ENCODE data around the gene TFR2. TPM values are rescaled to one million over a fixed set of nuclear protein-coding genes. Genes with fewer than 3 reads are reported as not detected.

The TFR2 gene
- 16.2 TPM for polyA plus RNA-seq (2012; ENCODE audit: insufficient read depth, insufficient read length, low read depth)

DNA sequence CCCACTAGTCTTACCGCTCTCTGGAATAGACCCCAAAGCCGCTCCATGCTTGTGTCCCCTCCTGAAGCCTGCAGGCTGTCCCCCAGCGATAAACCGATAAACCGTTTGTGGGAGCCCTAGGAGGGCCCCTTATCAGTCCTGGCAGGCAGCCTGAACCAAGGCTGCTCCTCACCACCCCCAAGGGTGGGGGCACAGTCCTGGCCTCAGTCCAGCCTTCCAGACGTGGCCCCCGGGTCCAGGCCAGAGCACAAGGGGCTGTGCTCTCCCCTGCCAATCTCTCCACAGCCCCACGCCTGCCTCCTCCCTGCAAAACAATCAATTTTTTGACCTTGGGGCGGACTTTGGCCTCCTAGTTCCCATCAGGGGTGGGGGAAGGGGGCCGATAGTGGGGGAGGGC lies at the start of gene TFR2:
Gene TFR2 (minus strand): TSS at position 90 of the 397 bp plus-strand sequence. CDS start 43 bp downstream, at position 47.
- no peaks in the 10 kb centered on the region for H3K36me3 ChIP-seq
- no peak for DNase-seq
- no peaks in the 10 kb centered on the region for H3K27me3 ChIP-seq
- H3K4me3 ChIP-seq (ENCODE audit: low read depth, low read length), result no peak within 1 kb of the TSS
- H3K9me3 ChIP-seq, result no peaks in the 10 kb centered on the region
- no peaks in the 10 kb centered on the region for H3K4me1 ChIP-seq
- TF ChIP-seq, protein P1, sequence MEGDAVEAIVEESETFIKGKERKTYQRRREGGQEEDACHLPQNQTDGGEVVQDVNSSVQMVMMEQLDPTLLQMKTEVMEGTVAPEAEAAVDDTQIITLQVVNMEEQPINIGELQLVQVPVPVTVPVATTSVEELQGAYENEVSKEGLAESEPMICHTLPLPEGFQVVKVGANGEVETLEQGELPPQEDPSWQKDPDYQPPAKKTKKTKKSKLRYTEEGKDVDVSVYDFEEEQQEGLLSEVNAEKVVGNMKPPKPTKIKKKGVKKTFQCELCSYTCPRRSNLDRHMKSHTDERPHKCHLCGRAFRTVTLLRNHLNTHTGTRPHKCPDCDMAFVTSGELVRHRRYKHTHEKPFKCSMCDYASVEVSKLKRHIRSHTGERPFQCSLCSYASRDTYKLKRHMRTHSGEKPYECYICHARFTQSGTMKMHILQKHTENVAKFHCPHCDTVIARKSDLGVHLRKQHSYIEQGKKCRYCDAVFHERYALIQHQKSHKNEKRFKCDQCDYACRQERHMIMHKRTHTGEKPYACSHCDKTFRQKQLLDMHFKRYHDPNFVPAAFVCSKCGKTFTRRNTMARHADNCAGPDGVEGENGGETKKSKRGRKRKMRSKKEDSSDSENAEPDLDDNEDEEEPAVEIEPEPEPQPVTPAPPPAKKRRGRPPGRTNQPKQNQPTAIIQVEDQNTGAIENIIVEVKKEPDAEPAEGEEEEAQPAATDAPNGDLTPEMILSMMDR (IDR thresholded peaks at IDR 0.05; ENCODE audit: low read depth, low read length), result no peak

DNA sequence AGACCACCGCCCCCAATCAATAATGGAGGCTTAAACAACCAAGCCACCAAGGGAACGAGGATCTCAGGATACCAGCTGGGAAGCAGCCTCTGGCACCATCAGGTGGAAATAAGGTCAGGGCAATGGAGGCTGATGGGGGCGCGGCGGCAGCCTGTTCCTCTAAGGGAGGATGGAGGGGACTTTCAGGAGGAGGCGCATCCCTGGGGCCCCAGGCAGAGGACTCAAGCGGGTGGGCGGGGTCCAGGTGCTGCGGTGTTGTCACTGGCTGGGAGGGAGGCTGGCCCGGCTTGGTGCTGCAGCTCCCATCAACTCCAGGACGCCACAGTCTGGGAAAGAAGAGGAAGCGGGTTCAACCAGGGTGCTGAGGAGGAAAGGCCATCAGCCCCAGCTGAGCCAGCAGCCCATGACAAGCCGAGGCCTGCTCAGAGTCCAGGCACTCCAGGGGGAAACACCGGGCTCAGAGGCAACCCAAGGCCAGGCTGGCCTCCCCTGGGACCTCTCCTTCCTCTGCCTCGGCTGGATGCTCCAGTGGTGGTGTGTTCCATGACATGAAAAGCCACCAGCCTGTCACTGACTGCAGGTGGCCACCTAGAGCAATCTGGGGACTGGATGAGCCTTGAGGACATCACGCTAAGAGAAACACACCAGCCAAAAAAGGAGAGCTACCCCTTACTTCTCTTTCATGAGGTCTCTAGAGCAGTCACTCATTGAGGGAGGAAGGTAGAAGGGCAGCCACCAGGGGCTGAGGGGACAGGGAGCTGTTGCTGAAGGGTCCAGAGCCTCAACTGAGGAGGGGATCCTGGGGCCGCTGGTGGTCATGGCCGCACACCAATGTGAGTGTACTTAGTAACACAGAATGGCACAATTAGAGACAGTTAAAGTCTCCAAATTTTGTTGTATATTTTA lies 48.1 kb upstream of the TFR2 start:
- peaks cover 26% of the 10 kb centered on the region for H3K4me1 ChIP-seq
- peak; percentile 50 for DNase-seq
- no peaks in the 10 kb centered on the region for H3K27me3 ChIP-seq
- no peak overlapping the region for H3K4me3 ChIP-seq (ENCODE audit: low read depth, low read length)
- TF ChIP-seq, protein P1 (IDR thresholded peaks at IDR 0.05; ENCODE audit: low read depth, low read length), result peak; percentile 34; the same call in 1 of the 2 replicates
- peaks cover 60% of the 10 kb centered on the region for H3K36me3 ChIP-seq
- peaks cover under 1% of the 10 kb centered on the region; the same call in 1 of the 2 replicates for H3K9me3 ChIP-seq

DNA sequence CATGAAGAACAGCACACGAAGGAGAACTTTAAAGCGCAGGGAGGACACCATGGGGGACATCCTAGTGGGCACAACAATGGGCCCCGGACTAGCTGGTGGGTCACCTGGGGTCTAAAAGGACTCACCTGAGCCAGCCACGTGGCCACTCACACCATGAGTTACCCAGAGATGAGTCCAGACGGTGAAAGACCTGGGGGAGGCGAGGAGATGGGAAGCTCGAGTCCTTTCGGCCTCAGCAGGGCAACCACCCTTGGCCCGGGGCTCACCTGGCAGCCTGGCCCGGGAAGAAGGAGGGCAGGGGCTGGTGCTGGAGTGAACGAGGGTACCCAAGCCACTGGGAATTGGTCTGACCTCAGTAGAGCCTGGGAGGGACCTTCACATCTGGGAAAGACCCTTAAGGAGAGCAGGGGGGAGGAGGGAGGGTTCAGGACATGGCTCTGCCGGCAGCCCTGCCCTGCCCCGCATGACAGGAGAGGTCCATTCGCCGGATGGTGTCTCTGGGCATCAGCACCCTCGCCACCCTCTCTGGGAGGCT lies 47.0 kb upstream of the TFR2 start:
- no peaks in the 10 kb centered on the region for H3K27me3 ChIP-seq
- TF ChIP-seq, protein P1 (IDR thresholded peaks at IDR 0.05; ENCODE audit: low read depth, low read length), result no peak
- peaks cover 69% of the 10 kb centered on the region for H3K36me3 ChIP-seq
- no peaks in the 10 kb centered on the region for H3K9me3 ChIP-seq
- no peak overlapping the region for H3K4me3 ChIP-seq (ENCODE audit: low read depth, low read length)
- DNase-seq, result no peak
- peaks cover 26% of the 10 kb centered on the region for H3K4me1 ChIP-seq

DNA sequence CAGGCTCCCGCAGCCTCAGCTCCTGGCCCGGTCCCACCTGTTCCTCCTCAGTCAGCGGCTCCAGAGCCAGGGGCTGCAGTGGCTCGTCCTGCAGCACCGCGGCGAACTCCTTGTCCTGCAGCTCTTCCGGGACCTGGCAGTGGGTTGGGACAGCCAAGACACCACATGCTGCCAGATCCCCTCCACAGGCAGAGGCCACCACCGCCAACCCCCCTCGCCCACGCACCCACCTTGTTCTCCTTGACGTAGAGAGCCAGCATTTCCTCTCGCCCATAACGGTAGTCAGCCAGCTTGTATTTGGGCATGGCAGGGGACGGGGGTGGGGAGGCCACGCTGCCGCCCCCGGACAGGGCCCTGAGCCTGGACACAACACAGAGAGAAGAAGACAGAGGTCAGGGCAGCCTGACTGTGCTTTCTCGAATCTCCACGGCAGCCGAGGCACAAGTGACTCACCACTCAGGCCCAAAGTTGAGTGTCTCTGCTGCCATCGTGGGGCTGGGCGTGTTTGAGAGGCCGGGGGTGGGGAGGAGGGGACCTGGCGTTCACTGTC lies 46.5 kb upstream of the TFR2 start:
- Histone ChIP-seq H3K4me1 (peaks cover 26% of the 10 kb centered on the region), H3K4me3 (ENCODE audit: low read depth, low read length) (no peak overlapping the region), H3K36me3 (peaks cover 75% of the 10 kb centered on the region), H3K27me3 (no peaks in the 10 kb centered on the region), H3K9me3 (no peaks in the 10 kb centered on the region)
- peak; percentile 13 for DNase-seq
- TF ChIP-seq, protein P1 (IDR thresholded peaks at IDR 0.05; ENCODE audit: low read depth, low read length), result no peak

DNA sequence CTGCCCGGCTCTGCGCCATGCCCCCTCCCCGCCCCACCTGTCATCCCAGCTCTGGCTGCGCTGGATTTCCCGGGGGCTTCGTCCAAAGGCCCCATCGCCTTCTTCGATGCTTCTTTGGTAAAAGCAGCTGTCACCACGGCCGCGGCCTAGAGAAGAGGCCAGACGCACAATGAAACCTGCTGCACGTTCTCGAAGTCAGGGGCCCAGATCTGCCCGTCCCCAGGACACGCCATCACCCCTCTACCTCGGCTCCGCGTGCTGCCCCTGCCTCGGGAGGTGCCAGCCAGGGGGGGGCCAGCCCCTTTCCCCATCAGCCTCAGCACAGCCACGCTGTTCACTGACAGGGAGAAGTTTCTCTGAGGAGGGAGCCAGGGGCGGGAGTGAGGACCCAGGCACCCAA lies 45.9 kb upstream of the TFR2 start:
- H3K36me3 ChIP-seq, result peaks cover 80% of the 10 kb centered on the region
- H3K4me3 ChIP-seq (ENCODE audit: low read depth, low read length), result no peak overlapping the region
- DNase-seq, result no peak
- no peaks in the 10 kb centered on the region for H3K27me3 ChIP-seq
- H3K4me1 ChIP-seq, result peaks cover 25% of the 10 kb centered on the region
- H3K9me3 ChIP-seq, result no peaks in the 10 kb centered on the region
- TF ChIP-seq, protein P1 (IDR thresholded peaks at IDR 0.05; ENCODE audit: low read depth, low read length), result no peak

Data from BE2C (cell line).